Measurements from ENCODE around the gene PHYHD1. TPM values are rescaled to one million over a fixed set of nuclear protein-coding genes. Genes with fewer than 3 reads are reported as not detected.
A peak's percentile ranks its signal among the peaks of the same experiment; 100 is the strongest.

The PHYHD1 gene
- 10.4 TPM for polyA plus RNA-seq (2013, experiment 1 of 2; ENCODE audit: insufficient read length)
- 9.6 TPM for polyA plus RNA-seq (2013, experiment 2 of 2; ENCODE audit: insufficient read length)

DNA sequence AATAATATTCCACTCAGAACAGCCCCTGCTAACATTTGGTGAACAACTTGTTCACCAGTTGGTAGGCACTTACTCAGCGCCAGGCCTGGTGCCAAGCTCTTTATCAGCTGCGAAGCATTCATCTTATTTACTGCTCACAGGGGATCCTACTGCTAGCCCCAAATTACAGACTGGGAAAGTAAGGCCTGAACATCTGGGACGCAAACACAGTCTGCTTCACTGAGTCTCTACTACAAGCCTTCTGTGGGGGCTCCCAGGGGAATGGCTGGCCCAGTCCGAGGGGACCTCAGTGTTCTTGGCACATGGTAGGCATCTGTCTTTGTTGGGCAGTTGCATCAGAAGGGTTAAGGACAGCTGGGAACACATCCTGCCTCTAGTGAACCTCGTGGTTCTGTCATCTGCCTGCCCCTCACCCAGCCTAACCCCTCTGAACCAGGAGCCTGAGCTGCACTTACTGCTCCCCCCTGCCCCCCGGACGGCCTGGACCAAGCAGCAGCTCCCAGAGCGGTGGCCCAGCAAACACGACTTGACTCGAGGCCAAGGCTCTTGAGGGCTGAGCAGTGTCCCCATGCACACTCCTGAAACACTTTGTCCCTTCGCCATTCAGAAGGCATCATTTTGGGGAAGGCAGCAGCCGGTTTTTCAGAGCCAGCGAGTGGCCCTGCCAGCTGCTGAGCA lies at the start of gene PHYHD1:
Gene PHYHD1 (plus strand): TSS at position 602 of the 678 bp plus-strand sequence. CDS start 1,342 bp downstream, outside the sequence.
- peak; percentile 67 for DNase-seq

DNA sequence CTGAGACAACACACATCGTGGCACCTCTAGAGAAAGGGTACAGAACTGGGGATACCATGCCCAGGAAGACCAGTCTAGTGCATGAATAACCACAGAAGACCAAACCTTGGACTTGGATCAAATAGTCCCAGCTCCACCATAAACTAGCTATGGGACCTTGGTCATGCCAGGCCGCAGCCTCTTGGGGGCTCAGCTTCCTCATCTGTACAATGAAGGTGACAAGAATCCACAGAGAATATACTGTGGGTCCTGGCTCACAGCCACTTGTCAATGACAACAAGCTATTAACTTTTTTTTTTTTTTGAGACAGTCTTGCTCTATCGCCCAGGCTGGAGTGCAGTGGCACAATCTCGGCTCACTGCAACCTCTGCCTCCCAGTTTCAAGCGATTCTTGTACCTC lies 42.9 kb upstream of the PHYHD1 start:
- DNase-seq: no peak

DNA sequence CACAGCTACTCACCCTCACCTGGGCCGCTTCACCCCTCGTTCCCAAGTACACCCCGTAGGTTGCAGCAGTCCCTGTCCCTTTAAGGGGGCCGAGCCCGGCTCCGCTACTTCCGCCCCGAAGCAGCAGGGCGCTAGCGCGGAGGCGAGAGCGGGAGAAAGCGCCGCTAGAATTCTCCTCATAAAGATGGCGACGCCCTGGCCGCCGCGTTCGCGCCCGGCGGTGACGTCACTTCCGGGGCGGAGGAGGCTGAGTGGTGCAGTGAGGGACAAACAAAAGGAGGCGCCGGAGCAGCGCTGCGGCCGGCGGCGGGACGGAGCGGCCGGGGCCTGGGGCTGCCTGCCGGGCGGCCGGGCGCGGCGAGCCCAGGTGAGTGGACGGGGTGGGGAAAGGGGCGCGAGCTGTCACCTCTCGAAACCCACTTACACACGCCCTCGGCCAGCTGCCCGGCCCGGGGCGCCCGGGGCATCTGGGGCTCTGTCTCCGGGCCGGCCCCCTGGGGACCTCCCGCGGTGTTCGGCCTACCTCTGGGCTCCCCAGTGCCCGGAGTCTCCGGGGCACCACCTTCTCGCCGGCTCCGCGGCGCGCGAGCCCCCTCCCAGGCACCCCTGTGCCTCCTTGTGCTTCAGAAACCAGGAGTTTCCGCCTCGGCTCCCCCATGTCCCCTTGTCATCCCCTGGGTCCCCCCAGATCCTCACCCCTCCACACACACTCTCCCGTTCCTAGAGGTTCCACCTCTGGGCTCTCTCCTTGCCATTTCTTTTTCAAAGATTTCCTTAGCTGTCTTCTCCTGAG lies 38.7 kb upstream of the PHYHD1 start, which contains the start of the genes KYAT1 and LRRC8A:
Gene KYAT1 (minus strand): TSS at position 67 of the 793 bp plus-strand sequence. CDS start 36,545 bp downstream, outside the sequence.
Gene LRRC8A (plus strand): TSS at position 250 of the 793 bp plus-strand sequence. CDS start 25,032 bp downstream, outside the sequence.
- peak; percentile 97 for DNase-seq

DNA sequence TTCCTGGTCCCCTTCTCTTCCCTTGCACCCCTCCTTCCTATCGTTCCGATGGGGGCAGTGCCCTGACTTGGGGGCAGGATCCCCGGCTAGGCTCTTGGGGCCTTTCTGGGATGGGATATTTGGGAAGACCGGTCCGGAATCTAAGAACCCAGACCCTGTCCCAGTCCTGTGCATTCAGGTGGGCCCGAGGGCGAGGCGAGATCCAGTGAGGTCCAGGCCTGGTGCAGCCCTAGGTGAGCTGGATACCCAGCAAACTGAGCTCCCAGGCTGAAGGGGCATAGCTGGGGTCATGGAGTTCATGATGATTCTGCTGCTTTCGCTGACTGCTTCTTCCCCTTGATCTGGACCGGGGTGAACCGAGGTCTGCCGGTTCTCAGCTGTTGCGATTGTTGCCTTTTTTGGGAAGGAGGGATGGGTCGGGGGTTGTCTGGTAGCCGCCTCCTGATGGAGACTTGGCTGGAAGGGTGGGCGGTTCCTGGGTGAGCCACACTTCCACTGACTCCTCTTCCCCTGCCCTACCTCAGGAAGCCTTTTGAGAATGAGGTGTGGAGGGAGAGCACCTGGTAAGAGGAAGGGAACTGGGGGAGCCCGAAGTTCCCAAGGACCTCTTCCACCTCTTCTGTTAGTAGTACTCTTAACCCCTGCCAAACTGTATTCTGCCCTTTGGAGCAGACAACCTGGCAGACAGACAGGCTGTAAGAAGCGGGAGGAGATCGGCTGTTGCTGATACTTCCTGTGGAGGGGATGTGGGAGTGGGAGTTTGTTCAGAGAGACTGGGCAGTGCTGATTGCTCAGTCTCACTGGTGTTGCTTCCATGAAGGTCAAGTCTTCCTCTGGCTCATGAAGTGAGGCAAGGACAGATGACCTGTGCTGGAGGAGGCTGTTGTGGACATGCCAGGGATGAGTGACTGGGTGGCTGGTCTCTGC lies 37.8 kb upstream of the PHYHD1 start:
- DNase-seq: peak; percentile 57

DNA sequence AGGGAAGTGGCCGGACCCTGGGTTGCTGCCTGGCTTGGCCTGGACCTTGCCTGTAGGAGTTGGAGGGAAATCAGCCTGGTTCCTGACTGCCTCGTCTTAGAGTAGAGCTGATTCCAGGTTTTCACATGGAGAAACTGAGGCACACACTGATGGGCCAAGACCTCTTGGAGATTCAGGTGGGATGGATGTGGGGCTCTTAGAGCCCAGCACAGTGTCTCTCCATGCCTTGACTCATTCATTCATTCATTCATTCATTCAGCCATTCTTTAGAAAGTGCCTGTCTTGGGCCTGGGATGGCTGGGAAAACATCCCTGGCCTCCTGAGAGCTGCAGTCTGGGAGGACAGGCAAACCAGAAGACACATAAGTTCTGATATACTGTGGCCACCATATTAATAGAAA lies 36.6 kb upstream of the PHYHD1 start:
- no peak for DNase-seq

DNA sequence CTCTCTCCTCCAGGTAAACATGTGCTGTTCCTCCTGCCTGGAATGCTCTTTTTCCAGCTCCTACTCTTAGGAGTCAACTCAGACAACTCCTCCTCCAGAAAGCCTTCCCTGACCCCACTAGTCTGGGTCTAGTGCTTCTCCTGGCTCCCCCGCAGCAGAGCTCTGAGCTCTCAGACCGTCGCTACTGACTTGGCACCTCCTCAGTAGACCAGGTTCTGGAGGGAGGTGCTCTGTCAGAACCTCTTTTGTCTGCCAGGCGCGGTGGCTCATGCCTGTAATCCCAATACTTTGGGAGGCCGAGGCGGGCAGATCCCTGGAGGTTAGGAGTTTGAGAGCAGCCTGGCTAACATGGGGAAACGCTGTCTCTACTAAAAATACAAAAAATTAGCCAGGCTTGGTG lies 35.4 kb upstream of the PHYHD1 start:
- no peak for DNase-seq

DNA sequence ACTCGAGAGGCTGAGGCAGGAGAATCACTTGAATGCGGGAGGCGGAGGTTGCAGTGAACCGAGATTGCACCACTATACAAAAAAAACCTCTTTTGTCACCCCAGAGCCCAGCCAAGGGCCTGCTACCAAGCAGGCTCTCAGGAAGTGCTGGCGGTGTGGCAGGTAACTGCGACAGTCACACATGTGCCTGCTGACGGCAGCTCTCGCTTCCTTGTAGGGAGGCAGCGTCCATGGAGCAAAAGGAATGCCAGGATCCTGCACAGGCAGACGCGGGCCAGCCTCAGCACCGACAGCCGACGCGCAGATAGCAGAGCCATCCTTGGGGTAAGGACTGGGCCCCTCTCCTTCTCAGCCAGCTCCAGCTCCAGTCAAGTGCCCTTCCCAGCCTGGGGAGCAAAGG lies 35.0 kb upstream of the PHYHD1 start:
- DNase-seq: no peak

DNA sequence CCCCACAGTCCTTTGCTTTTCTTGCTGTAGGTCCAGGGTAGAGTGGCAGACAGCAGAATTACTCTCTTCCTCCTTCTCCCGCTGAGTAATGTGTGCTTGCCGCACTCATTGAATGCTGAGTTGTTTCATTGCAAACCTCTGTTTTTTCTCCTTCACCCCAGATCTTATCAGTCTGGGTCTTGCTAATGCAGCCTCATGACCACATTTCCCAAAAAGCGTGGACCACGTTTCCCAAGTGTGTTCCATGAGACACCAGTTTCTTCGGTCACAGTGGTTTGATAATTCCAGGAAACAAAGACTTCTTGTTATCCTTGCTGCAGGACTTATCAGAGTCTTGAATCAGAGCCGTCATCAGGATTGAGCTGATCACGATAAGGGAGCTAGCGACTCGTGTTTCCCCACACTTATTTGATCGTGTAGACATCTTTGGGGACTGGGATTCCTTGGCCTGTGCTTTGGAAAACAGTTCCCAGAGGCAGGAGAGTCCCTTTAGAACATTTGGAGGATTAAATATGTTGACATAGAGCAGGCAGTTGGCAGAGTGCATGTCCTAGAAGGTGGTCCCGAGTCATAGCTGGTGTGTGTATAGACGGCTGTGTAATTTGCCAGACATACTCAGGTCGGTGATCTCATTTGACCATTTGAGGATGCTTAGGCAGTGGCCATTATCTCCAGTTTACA lies 34.4 kb upstream of the PHYHD1 start:
- DNase-seq: no peak

DNA sequence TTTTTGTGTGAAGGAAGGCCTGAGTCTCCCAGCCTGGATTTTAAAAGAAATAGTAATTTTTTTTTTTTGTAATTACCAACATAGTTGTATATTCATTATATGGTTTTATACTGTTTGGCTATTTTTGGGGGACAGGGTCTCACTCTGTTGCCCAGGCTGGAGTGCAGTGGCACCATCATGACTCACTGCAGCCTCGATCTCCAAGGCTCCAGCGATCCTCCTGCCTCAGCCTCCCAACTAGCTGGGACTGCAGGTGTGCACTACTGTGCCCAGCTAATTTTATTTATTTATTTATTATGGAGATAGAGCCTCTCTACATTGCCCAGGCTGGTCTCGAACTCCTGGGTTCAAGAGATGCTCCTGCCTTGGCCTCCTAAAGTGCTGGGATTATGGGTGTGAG lies 33.7 kb upstream of the PHYHD1 start:
- no peak for DNase-seq

DNA sequence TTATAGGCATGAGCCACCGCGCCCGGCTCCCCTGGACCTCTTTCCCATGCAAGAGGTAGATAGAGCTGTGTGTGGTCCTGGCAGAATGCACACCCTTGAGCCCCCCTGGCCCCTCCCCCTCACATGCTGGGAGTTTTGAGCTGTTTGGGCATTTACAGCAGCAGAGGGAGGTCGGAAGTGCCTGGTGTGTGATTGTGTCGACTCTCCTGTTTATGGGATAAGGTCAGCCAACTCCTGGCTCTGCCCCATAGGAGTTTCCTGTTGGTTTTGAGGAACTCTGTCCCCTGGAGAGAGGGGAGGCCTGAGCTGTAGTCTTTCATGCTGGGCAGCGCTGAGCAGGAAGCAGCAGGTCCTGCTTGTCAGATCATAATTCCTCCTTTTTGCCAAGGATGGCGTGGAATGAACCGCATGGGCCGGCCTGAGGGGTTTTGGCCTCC lies 32.9 kb upstream of the PHYHD1 start:
- peak; percentile 44 for DNase-seq

DNA sequence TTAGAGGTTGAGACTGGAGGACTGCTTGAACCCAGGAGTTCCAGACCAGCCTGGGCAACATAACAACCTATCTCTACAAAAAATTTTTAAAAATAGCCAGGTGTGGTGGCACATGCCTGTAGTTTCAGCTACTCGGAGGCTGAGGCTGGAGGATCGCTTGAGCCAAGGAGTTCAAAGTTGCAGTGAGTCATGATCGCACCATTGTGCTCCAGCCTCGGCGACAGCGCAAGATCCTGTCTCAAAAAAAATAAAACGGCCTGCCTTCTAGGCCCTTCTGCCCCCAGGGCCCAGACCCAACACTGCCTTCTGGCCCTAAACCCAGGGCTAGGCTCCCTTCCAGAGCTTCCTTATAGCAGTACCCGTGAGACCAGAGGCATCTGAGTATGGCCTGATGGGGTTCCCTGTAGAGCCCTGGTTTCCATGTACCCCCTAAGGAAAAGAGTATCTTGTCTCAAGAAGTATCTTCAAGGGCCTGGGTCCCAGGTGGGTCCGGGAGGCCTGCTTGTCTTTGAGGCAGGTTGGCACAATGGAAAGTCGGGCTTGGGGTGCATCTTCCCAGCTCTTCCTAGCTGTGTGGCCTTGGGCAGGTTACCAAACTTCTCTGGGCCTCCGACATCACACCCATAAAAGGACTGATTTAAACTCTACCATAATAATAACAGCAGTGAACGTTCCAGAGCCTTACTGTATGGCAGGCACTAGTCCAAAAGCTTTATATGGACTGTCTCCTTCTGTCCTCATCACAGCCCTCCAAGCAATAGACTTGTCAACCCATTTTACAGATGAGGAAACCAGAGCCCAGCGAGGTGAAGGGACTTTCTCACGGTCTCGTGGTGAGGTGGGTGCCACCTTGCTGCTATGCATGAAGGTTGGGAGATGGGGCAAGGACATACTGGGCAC lies 29.2 kb upstream of the PHYHD1 start:
- DNase-seq: no peak

DNA sequence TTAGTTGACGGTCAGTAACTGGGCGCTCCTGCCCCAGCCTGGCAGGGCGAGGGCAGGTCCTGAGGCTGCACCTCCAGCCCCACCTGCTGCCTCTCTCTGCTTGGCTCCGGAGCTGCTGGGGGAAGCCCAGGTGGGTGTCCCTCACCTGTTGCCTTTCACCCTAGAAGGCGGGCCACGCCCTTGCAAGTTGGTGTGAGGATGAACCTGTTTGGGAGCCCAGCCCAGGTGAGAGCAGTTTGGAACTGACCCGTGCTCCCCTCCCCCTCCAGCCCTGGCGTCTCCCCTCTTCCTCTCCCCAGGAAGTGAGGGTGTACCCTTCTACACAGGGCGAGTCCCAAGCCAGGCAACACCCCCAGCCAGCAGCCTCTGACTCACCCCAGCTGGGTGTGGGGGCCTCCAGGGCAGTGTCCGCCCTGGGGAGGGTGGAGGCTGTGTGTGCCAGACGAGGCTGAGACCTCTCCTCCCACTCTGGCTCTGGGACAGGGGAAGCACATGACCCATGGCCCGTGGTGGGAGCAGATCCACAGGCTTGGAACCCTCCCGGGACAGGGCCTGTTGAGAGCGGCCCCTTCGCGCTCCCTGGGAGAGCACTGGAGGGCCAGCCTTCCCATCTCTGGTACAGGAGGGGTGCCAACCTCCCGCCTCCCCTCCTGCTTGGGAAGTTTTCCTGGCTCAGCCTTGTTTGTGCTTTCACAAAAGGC lies 28.4 kb upstream of the PHYHD1 start:
- DNase-seq: peak; percentile 93

DNA sequence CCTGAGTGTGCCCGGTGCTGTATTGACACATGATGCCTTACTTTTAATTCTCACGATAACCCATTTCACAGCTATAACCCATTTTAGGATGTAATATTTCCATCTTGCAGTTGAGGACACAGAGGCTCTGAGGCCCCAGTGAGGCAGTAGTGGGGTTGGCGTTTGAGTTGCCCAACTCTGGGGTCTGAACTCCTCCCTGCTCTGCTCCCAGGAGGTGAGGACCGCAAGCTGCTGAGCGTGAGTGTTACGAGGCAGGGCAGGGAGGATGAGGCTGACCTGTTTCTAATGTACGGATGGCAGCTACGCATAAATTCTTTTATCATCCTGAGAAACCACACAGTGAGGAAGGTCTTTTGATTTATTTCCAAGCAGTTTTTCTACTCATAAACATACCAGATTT lies 27.4 kb upstream of the PHYHD1 start:
- no peak for DNase-seq

DNA sequence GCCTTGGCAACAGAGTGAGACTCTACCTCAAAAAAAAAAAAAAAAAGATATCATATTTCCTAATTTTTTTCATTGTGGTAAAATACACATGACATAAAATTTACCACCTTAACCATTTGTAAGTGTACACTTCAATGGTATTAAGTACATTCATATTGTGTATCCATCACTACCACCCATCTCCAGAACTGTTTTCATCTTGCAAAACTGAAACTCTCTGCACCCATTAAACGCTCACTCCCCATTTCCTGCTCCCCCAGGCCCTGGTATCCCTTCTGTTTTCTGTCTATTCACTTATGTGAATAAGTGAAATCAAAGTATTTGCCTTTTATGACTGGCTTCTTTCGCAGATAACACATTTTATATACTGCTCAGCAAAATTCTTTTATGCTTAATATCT lies 26.0 kb upstream of the PHYHD1 start:
- no peak for DNase-seq

DNA sequence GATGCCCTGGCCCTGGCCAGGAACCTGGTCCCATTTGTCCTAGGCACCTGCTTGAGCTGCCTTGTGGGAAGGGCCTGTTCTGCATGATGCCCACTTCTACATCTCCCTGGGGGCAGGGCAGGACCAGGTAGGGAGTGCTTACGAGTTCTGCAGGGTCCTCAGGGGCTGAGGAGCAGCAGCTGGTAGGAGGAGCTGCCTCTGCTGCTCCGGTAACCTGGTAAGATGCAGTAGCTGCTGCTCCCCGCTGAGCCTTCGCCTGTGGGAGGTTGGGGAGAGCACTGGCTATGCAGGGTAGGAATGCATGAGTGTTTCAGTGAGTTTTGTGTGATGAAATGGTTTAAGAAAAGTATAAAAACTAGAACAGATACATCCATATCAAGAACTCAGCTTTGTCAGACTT lies 25.2 kb upstream of the PHYHD1 start:
- DNase-seq: peak; percentile 49

DNA sequence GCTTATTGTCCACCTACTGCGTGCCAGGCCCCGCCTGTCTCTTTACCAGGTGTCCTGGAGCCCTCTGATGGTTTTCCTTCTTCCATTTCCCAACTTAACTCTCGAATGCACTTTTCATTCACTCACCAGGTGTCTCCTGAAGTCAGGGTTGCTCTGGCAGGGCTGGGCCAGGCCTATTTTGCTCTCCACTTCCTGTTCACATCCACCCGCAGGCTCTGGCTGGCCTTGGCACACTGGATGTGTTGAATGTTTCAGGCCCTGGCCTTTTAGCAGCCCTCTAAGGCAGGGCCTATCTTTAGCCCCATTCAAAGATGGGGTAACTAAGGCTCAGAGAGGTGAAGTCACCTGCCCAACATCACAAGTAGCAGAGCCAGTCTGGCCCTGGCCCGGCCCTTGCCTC lies 22.4 kb upstream of the PHYHD1 start:
- DNase-seq: no peak

DNA sequence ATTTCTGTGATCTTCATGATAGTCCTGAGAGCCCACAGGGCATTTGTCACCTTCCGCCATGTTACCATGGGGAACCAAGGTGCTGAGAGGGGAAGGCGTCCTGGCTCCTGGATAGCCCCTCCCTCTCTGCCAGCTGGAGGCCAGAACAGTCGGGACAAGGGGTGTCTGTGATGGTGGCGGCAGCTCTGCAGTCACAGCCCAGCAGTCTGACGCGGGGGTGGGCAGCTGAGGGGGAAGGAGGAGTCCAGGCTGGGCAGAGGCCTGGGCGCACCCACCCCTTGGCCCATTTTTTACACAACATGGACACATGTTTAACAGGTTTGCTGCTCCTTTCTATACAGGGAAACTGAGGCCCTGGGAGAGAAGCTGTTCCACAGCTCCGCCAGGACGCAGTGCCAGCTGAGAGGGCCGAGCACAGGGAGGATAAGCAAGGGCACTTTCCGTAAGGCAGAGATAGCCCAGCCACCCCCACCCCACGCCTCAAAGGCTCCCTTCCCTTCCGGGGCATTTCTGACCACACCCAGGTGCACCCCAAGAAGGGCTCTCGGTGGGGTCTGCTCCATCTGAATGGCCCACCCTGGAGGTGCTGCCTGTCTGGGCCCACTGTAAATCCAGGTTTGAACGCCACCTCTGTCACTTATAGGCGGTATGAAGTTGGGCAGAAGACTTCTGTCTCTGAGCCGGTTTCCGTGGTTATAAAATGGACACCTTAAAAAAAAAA lies 21.8 kb upstream of the PHYHD1 start:
- no peak for DNase-seq

DNA sequence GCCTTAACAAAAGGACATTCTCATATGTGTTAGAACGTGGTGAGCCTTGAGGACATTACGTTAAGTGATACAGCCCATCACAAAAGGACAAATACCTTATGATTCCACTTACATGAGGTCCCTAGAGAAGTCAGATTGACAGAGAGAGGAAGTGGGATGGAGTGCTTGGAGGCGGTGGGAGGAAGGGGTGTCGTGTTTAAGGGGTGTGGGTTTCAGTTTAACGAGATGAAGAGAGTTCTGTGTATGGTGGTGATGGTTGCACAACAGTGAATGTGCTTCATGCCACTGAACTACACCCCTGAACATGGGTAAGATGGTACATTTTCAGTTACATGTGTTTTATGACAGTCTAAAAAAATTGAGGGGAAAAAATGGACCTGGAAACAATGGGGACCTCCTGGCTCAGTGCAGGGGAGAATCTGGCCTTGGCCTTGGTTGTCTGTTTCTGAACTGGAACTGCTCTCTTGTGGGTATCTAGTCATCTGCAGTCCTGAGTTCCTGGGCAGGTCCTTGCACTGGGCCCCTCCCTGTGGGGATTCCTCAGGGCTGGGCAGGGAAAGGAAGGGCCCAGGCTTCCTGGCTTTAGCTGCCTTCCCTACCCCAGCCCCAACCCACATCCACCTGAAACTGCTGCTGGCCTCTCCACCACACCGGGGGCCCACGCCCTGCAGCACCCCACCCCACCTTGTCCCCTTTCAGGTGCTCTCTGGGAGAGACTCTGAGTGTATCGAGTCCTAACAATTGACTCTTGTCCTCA lies 21.0 kb upstream of the PHYHD1 start:
- DNase-seq: no peak

DNA sequence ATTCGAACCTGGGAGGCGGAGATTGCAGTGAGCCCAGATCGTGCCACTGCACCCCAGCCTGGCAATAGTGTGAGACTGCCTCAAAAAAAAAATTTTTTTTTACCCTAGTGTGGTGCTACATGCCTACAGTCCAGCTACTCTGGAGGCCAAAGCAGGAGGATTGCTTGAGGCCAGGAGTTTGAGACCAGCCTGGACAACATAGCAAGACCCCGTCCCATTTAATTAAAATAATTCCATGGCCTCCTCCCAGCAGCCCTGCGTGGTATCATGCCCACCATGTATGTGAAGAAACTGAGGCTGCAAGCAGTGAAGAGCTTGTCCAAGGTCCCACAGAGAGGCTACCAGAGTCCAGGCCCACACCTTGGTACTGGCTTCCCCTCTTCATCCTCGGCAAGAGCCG lies 19.4 kb upstream of the PHYHD1 start:
- no peak for DNase-seq
